ENCODE measurements around the gene RAB11FIP3. TPM values are rescaled to one million over a fixed set of nuclear protein-coding genes. Genes with fewer than 3 reads are reported as not detected.

RAB11FIP3 gene
- total and polyA plus RNA-seq, 8 donors = 28.1 to 64.0 (median 54.0) TPM

- Histone ChIP-seq H3K4me3 (no peak overlapping the region), H3K27me3 (peaks cover 4 to 20% of the 10 kb centered on the region in 2 donors), H3K9me3 (no peaks in the 10 kb centered on the region), H3K36me3 (peaks cover 0 to 51% of the 10 kb centered on the region in 2 donors), H3K27ac (no peak overlapping the region), H3K4me1 (no peaks in the 10 kb centered on the region)
- ATAC-seq = no peak
- intact Hi-C loops (cut with DNase I) = no loop called here
- DNase-seq = no peak
- TF ChIP-seq CTCF (IDR thresholded peaks at IDR 0.05) = no peak
These were observed 128.3 kb downstream of the RAB11FIP3 start for GRCh38 chr16:553601-554296.

GRCh38 chr16:554297-554621 lies 128.8 kb downstream of the RAB11FIP3 start:
- TF ChIP-seq CTCF (IDR thresholded peaks at IDR 0.05) = no peak
- Histone ChIP-seq H3K36me3 (peaks cover 0 to 45% of the 10 kb centered on the region in 2 donors), H3K4me3 (no peak overlapping the region), H3K27ac (no peak overlapping the region), H3K4me1 (no peaks in the 10 kb centered on the region), H3K27me3 (peaks cover 8 to 25% of the 10 kb centered on the region in 2 donors), H3K9me3 (no peaks in the 10 kb centered on the region)
- DNase-seq = no peak
- intact Hi-C loops (cut with DNase I) = no loop called here
- no peak for ATAC-seq

- intact Hi-C loops (cut with DNase I) = no loop called here
- TF ChIP-seq CTCF (IDR thresholded peaks at IDR 0.05) = no peak
- ATAC-seq (no peak), DNase-seq (no peak)
- H3K4me1 ChIP-seq = peaks cover 0 to 5% of the 10 kb centered on the region in 2 donors
- no peaks in the 10 kb centered on the region for H3K9me3 ChIP-seq
- no peak overlapping the region for H3K27ac ChIP-seq
- peaks cover 14 to 31% of the 10 kb centered on the region in 2 donors for H3K27me3 ChIP-seq
- H3K36me3 ChIP-seq = peaks cover 0 to 40% of the 10 kb centered on the region in 2 donors
- no peak overlapping the region for H3K4me3 ChIP-seq
These were observed 129.4 kb downstream of the RAB11FIP3 start for GRCh38 chr16:554640-555365.

DNA sequence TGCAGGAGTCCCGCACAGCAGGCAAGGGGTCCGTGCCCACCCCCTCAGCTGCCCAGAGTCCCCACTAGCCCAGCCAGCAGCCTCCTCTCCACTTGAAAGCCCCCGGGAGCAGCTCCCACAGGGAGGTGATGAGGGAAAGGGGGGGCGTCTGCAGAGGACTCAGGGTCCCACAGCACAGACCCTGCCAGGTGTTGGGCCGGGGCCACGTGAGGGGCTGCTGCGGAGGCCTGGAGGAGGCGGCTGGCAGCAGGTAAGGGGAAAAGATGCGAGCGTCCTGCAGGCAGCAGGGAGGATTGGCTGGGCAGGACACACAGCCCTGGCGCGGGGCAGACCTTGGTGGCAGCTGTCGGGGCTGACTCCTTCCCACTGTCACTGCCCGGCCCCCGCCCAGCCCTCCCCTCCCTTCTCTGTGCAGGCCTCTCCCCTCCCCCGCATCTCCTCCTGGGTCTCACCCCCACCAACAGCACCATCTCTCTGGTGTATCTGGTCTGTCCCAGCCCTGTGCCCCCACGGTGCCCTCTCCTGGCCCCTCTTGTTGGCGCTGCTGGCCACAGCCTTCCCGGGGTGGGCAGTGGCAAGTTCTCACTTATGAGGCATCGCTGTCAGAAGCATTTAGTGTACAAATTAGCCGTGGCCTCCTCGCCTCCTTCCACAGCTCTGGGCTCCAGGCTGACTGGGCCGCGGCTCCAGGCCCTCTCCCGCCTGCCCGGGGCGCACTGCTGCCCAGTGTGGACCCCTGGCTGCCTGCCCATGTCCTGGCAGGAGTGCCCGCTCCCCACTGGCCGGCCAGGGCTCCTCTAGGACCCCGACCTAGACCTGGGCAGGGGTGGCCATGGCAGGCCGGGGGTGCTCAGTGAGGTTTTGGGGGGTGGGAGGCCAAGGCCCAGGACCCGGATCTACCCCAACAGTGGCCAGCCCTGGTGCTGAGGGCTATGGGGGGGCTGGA lies 130.4 kb downstream of the RAB11FIP3 start:
- H3K4me1 ChIP-seq = peaks cover 0 to 7% of the 10 kb centered on the region in 2 donors
- ATAC-seq = no peak
- peaks cover 17 to 41% of the 10 kb centered on the region in 2 donors for H3K27me3 ChIP-seq
- H3K9me3 ChIP-seq = no peaks in the 10 kb centered on the region
- H3K36me3 ChIP-seq = peaks cover 0 to 34% of the 10 kb centered on the region in 2 donors
- no peak for DNase-seq
- no peak overlapping the region for H3K27ac ChIP-seq
- H3K4me3 ChIP-seq = no peak overlapping the region
- TF ChIP-seq CTCF (IDR thresholded peaks at IDR 0.05) = no peak
- intact Hi-C loops (cut with DNase I) = no loop called here
